ENCODE results near the gene HUS1. TPM values are rescaled to one million over a fixed set of nuclear protein-coding genes. Genes with fewer than 3 reads are reported as not detected.

The HUS1 gene
- total and polyA plus RNA-seq, 2 of the 8 experiments (the other 6 are each of a cell fraction or from before 2014, with no cell fraction given), result 15.0 to 33.0 TPM

- TF ChIP-seq, protein P1, sequence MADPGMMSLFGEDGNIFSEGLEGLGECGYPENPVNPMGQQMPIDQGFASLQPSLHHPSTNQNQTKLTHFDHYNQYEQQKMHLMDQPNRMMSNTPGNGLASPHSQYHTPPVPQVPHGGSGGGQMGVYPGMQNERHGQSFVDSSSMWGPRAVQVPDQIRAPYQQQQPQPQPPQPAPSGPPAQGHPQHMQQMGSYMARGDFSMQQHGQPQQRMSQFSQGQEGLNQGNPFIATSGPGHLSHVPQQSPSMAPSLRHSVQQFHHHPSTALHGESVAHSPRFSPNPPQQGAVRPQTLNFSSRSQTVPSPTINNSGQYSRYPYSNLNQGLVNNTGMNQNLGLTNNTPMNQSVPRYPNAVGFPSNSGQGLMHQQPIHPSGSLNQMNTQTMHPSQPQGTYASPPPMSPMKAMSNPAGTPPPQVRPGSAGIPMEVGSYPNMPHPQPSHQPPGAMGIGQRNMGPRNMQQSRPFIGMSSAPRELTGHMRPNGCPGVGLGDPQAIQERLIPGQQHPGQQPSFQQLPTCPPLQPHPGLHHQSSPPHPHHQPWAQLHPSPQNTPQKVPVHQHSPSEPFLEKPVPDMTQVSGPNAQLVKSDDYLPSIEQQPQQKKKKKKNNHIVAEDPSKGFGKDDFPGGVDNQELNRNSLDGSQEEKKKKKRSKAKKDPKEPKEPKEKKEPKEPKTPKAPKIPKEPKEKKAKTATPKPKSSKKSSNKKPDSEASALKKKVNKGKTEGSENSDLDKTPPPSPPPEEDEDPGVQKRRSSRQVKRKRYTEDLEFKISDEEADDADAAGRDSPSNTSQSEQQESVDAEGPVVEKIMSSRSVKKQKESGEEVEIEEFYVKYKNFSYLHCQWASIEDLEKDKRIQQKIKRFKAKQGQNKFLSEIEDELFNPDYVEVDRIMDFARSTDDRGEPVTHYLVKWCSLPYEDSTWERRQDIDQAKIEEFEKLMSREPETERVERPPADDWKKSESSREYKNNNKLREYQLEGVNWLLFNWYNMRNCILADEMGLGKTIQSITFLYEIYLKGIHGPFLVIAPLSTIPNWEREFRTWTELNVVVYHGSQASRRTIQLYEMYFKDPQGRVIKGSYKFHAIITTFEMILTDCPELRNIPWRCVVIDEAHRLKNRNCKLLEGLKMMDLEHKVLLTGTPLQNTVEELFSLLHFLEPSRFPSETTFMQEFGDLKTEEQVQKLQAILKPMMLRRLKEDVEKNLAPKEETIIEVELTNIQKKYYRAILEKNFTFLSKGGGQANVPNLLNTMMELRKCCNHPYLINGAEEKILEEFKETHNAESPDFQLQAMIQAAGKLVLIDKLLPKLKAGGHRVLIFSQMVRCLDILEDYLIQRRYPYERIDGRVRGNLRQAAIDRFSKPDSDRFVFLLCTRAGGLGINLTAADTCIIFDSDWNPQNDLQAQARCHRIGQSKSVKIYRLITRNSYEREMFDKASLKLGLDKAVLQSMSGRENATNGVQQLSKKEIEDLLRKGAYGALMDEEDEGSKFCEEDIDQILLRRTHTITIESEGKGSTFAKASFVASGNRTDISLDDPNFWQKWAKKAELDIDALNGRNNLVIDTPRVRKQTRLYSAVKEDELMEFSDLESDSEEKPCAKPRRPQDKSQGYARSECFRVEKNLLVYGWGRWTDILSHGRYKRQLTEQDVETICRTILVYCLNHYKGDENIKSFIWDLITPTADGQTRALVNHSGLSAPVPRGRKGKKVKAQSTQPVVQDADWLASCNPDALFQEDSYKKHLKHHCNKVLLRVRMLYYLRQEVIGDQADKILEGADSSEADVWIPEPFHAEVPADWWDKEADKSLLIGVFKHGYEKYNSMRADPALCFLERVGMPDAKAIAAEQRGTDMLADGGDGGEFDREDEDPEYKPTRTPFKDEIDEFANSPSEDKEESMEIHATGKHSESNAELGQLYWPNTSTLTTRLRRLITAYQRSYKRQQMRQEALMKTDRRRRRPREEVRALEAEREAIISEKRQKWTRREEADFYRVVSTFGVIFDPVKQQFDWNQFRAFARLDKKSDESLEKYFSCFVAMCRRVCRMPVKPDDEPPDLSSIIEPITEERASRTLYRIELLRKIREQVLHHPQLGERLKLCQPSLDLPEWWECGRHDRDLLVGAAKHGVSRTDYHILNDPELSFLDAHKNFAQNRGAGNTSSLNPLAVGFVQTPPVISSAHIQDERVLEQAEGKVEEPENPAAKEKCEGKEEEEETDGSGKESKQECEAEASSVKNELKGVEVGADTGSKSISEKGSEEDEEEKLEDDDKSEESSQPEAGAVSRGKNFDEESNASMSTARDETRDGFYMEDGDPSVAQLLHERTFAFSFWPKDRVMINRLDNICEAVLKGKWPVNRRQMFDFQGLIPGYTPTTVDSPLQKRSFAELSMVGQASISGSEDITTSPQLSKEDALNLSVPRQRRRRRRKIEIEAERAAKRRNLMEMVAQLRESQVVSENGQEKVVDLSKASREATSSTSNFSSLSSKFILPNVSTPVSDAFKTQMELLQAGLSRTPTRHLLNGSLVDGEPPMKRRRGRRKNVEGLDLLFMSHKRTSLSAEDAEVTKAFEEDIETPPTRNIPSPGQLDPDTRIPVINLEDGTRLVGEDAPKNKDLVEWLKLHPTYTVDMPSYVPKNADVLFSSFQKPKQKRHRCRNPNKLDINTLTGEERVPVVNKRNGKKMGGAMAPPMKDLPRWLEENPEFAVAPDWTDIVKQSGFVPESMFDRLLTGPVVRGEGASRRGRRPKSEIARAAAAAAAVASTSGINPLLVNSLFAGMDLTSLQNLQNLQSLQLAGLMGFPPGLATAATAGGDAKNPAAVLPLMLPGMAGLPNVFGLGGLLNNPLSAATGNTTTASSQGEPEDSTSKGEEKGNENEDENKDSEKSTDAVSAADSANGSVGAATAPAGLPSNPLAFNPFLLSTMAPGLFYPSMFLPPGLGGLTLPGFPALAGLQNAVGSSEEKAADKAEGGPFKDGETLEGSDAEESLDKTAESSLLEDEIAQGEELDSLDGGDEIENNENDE (IDR thresholded peaks at IDR 0.05; ENCODE audit: insufficient replicate concordance, low read length), result no peak
- TF ChIP-seq TEAD4 (IDR thresholded peaks at IDR 0.05; ENCODE audit: low read depth, low read length) (no peak), POLR2AphosphoS5 (IDR thresholded peaks at IDR 0.05; ENCODE audit: low read depth, low read length) (no peak), NRF1 (IDR thresholded peaks at IDR 0.05; ENCODE audit: low read depth, low read length) (no peak), YY1 (IDR thresholded peaks at IDR 0.05; ENCODE audit: low read depth, low read length) (no peak), FOSL1 (IDR thresholded peaks at IDR 0.05; ENCODE audit: insufficient read depth, low read depth, low read length) (no peak), SP4 (IDR thresholded peaks at IDR 0.05; ENCODE audit: low read length) (no peak), CBX8 (IDR thresholded peaks at IDR 0.05; ENCODE audit: borderline replicate concordance, low read depth, low read length) (no peak), ATF3 (IDR thresholded peaks at IDR 0.05; ENCODE audit: insufficient read depth, low read depth, low read length) (no peak), CEBPB (IDR thresholded peaks at IDR 0.05; ENCODE audit: low read depth, low read length) (no peak), TAF1 (IDR thresholded peaks at IDR 0.05; ENCODE audit: low read depth, low read length) (no peak), RNF2 (IDR thresholded peaks at IDR 0.05; ENCODE audit: borderline replicate concordance, low read depth, low read length, missing control alignments, poor library complexity, severe bottlenecking) (no peak)
Observed at GRCh38 chr7:48017674-48018073, 38.3 kb upstream of the HUS1 start (continued).
